Measurements from ENCODE around the gene SYNE1. TPM values are rescaled to one million over a fixed set of nuclear protein-coding genes. Genes with fewer than 3 reads are reported as not detected.
A peak's percentile ranks its signal among the peaks of the same experiment; 100 is the strongest.

The SYNE1 gene
- total RNA-seq, 1 experiment from 2014 or later = 23.0 TPM

GRCh38 chr6:152136449-152136825, 500.7 kb downstream of the SYNE1 start:
- Mint-ChIP-seq H3K9me3 (ENCODE audit: unreplicated experiment) (no peaks in the 10 kb centered on the region), H3K4me3 (ENCODE audit: unreplicated experiment) (peak overlapping the region; percentile 3), H3K36me3 (ENCODE audit: insufficient read depth, unreplicated experiment) (no peaks in the 10 kb centered on the region), H3K4me1 (ENCODE audit: low read depth, unreplicated experiment) (peaks cover 20% of the 10 kb centered on the region), H3K27ac (ENCODE audit: unreplicated experiment) (peak overlapping the region; percentile 20), H3K27me3 (ENCODE audit: insufficient read depth, unreplicated experiment) (no peaks in the 10 kb centered on the region)
- H3K4me1 ChIP-seq = peaks cover 15% of the 10 kb centered on the region
- DNase-seq = no peak
- no peaks in the 10 kb centered on the region for H3K27me3 ChIP-seq (replicated peaks; ENCODE audit: control insufficient read depth, insufficient read depth, low read length)
- ChIA-PET CTCF (interaction anchor here (1.1 kb wide), 1 partner anchor 12 kb away, joined by 4 read pairs; no protein-coding TSS in a partner anchor), POLR2A (no interaction called here)
- BruUV-seq (replicated peaks) = no TSS peak
- no peak overlapping the region for H3K4me3 ChIP-seq (ENCODE audit: low read depth, low read length)
- peaks cover 1% of the 10 kb centered on the region; the same call in 1 of the 2 replicates for H3K36me3 ChIP-seq (ENCODE audit: control insufficient read depth, insufficient read depth, low read length)
- TF ChIP-seq CTCF (IDR thresholded peaks at IDR 0.05; ENCODE audit: insufficient read depth in 1 of 2, low read depth in 1 of 2, low read length in 1 of 2, severe bottlenecking in 1 of 2, unreplicated experiment in 1 of 2) = no peak
- intact Hi-C loops (cut with micrococcal nuclease; ENCODE audit: unreplicated experiment) = loop anchor here (5.0 kb wide), 1 partner anchor 221 kb away; no protein-coding TSS in a partner anchor
- no peaks in the 10 kb centered on the region for H3K9me3 ChIP-seq

GRCh38 chr6:152135755-152136448, 501.3 kb downstream of the SYNE1 start:
- no peak for TF ChIP-seq CTCF (IDR thresholded peaks at IDR 0.05; ENCODE audit: insufficient read depth in 1 of 2, low read depth in 1 of 2, low read length in 1 of 2, severe bottlenecking in 1 of 2, unreplicated experiment in 1 of 2)
- Histone ChIP-seq H3K4me3 (ENCODE audit: low read depth, low read length) (no peak overlapping the region), H3K9me3 (no peaks in the 10 kb centered on the region), H3K4me1 (peaks cover 15% of the 10 kb centered on the region), H3K27me3 (replicated peaks; ENCODE audit: control insufficient read depth, insufficient read depth, low read length) (no peaks in the 10 kb centered on the region), H3K36me3 (ENCODE audit: control insufficient read depth, insufficient read depth, low read length) (peaks cover 1% of the 10 kb centered on the region; the same call in 1 of the 2 replicates)
- peak overlapping the region; percentile 20 for H3K27ac Mint-ChIP-seq (ENCODE audit: unreplicated experiment)
- ChIA-PET POLR2A (no interaction called here), CTCF (interaction anchor here (1.1 kb wide), 1 partner anchor 11 kb away, joined by 4 read pairs; no protein-coding TSS in a partner anchor)
- peaks cover 20% of the 10 kb centered on the region for H3K4me1 Mint-ChIP-seq (ENCODE audit: low read depth, unreplicated experiment)
- H3K4me3 Mint-ChIP-seq (ENCODE audit: unreplicated experiment) = peak overlapping the region; percentile 3
- no peaks in the 10 kb centered on the region for H3K36me3 Mint-ChIP-seq (ENCODE audit: insufficient read depth, unreplicated experiment)
- intact Hi-C loops (cut with micrococcal nuclease; ENCODE audit: unreplicated experiment) = loop anchor here (5.0 kb wide), 1 partner anchor 221 kb away; no protein-coding TSS in a partner anchor
- no peaks in the 10 kb centered on the region for H3K9me3 Mint-ChIP-seq (ENCODE audit: unreplicated experiment)
- no TSS peak for BruUV-seq (replicated peaks)
- DNase-seq = peak in 1 of 2 experiments; percentile 32
- H3K27me3 Mint-ChIP-seq (ENCODE audit: insufficient read depth, unreplicated experiment) = no peaks in the 10 kb centered on the region

- Histone ChIP-seq H3K4me3 (ENCODE audit: low read depth, low read length) (no peak overlapping the region), H3K9me3 (no peaks in the 10 kb centered on the region), H3K4me1 (peaks cover under 1% of the 10 kb centered on the region), H3K27me3 (replicated peaks; ENCODE audit: control insufficient read depth, insufficient read depth, low read length) (no peaks in the 10 kb centered on the region), H3K36me3 (ENCODE audit: control insufficient read depth, insufficient read depth, low read length) (no peaks in the 10 kb centered on the region; the same call in 1 of the 2 replicates)
- no peak for DNase-seq
- H3K27ac Mint-ChIP-seq (ENCODE audit: unreplicated experiment) = no peak overlapping the region
- H3K36me3 Mint-ChIP-seq (ENCODE audit: insufficient read depth, unreplicated experiment) = no peaks in the 10 kb centered on the region
- H3K27me3 Mint-ChIP-seq (ENCODE audit: insufficient read depth, unreplicated experiment) = no peaks in the 10 kb centered on the region
- intact Hi-C loops (cut with micrococcal nuclease; ENCODE audit: unreplicated experiment) = no loop called here
- POLR2A ChIA-PET = no interaction called here
- CTCF ChIA-PET = no interaction called here
- H3K4me1 Mint-ChIP-seq (ENCODE audit: low read depth, unreplicated experiment) = peaks cover 3% of the 10 kb centered on the region
- no peak for TF ChIP-seq CTCF (IDR thresholded peaks at IDR 0.05; ENCODE audit: insufficient read depth in 1 of 2, low read depth in 1 of 2, low read length in 1 of 2, severe bottlenecking in 1 of 2, unreplicated experiment in 1 of 2)
- no peaks in the 10 kb centered on the region for H3K9me3 Mint-ChIP-seq (ENCODE audit: unreplicated experiment)
- no TSS peak for BruUV-seq (replicated peaks)
- H3K4me3 Mint-ChIP-seq (ENCODE audit: unreplicated experiment) = no peak overlapping the region
Observed at GRCh38 chr6:152130441-152130840, 506.7 kb downstream of the SYNE1 start.

All from Caco-2 (cell line).